Measurements from ENCODE around the gene FGD5.

Gene FGD5

GRCh38 chr3:14789640-14790285 lies 29.0 kb upstream of the FGD5 start:
- no peak for DNase-seq

- DNase-seq: peak; percentile 18 to 62
Measured at GRCh38 chr3:14791343-14791945, 27.3 kb upstream of the FGD5 start.

DNA sequence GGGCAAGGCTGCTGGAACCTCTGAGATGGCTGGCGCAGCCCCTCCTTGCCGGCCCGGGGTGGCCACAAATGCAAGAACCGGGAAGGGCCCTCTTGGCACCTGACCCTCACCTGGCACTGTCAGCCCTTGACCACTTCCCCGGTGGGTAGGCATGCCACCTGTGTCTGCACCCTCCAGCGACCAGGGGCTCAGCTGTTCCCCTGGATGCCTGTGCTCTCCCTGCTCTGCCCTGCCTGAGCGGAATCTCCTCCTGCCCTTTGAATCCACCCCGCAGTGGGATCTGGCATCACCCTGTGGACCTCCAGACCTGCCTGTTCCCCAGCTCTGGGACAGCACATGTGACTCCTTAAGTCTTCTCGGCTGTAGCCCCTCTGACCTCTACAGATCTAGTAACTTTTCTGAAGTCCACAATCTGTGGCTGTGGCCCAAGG lies 26.1 kb upstream of the FGD5 start:
- no peak for DNase-seq

DNA sequence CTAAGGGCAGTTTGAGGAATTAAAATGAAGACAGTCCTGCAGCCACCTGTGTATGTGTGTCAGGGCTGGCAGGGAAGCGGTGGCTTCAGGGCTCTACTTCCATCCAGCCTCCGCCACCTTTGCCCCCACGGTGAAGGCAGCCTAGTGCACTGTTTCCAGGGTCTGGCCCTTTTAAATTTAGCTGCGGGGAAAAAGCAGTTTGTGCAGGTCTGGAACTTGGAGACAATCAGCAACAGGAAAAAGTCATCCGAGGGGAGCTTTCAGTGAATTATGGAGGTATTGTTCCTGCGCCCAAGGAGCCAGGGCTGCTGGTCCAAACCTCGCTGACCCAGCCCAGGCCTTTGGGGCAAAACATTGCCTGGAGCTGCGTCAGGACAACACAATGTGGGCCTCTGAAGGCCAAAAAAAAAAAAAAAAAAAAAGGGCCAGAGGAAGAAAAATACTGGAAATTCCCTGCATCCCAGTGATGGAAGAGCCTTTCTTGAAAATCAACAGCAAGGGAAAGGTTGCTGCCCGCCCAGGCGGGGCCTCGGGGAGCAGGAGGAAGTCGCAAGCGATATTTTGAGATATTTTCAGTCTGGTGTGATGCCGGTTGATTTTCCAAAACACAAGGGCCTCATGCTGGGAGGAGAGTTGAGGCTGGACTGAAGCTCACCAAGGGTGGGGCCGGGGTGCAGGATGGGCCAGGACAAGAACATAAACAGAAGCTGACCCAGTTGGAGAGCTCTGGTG lies 25.5 kb upstream of the FGD5 start:
- no peak for DNase-seq

DNA sequence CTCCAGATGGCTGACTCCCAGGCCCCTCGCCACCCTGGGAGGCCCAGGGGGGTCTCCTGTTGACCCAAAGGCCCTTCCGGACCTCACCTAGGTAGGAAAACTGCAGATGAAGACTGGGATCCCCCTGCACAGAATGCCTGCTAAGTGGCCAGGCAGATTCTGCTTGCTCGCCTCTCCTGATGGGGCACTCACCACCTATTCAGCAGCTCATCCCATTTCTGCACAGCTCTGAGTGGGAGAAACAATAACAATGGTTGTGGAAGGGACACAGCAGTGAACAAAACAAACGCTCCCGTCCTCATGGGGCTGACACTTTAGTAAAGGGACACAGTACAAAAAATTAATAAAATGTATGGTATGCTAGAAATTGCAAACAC lies 24.9 kb upstream of the FGD5 start:
- no peak for DNase-seq

- DNase-seq: no peak
Measured at GRCh38 chr3:14794435-14794834, 24.3 kb upstream of the FGD5 start.

GRCh38 chr3:14795996-14796395 lies 22.8 kb upstream of the FGD5 start:
- DNase-seq: no peak

DNA sequence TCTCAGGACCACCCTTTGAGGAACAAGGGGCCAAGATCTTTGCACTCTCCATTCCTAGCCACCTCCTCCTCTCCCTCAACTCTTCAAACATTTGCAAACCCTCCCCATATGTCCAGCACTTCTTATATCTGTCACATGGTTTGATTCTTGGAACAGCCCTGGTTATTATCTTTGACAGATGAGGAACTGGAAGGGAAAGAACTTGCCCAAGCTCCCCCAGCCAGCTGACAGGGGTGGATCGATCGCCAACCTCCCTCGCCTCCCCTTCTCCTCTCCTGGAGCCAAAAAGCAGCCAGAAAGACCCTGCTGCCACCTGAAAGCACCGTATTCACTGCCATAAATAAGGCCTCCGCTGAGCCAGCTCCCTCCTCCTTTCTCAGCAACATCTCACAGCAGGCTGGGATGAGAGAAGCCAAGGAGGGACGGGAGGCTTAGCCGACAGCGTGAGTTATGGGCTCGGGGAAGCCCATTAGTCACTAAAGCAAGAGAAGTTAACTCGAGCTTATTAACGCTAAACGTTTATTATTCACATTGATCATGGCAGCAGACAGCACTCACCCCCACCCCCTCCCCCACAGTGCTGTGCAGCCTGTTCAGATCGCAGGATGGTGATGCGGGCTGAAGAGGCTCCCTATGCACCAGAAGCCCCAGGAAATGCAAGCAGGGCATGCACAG lies 22.2 kb upstream of the FGD5 start:
- DNase-seq: no peak

- no peak for DNase-seq
Measured at GRCh38 chr3:14797731-14798130, 21.0 kb upstream of the FGD5 start.

- no peak for DNase-seq
Measured at GRCh38 chr3:14798231-14798630, 20.5 kb upstream of the FGD5 start.

DNA sequence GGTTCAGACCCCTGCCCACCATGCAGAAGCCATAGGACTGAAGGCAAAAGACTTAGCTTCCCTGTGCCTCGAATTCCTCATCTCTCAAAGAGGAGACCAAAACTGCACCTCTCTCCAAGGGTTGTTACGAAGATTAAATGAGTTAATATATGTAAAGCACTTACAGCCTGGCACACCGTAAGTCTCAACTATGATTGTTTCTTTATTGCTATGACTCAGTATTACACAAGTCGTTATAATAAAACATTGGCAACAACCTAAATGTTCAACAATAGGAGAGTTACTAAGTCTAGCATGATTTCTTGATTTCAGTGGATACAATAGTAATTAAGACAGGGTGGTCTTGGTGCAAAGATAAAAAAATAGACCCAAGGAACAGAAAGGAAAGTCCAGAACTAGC lies 19.6 kb upstream of the FGD5 start:
- DNase-seq: no peak

- DNase-seq: no peak
Measured at GRCh38 chr3:14801031-14801430, 17.7 kb upstream of the FGD5 start.

DNA sequence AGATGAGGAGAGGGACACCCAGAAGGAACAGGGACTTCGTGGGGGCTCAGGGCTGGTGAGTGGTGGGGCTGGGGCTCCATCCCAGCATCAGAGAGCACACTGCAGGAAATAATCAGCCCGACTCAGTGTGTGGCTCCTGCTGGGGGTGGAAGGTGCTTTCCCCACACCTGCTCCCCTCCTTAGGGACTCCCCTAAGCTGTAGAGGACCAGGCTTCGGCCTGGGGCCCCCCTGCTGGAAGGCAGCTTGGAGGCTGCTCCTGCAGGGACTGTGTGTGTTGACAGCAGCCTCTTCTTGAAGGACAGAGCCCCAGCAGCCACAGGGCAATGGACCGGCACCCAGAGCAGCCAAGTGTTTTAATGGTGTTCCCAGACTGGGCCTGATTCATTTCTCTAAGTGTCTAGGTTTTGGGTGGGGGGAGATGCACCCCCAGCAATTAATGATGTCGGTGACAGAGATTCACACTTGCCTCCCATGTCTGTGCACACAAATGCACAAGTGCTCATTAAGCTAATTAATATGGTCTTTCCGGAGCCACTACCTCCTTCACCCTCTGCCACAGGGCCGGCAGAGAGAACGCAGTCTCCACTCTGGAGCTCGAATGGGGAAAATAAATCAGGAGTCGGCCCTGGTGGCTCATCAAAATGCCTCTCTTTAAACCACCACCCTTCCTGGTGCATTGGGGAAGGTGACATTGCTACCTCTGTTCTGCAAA lies 16.9 kb upstream of the FGD5 start:
- DNase-seq: no peak

DNA sequence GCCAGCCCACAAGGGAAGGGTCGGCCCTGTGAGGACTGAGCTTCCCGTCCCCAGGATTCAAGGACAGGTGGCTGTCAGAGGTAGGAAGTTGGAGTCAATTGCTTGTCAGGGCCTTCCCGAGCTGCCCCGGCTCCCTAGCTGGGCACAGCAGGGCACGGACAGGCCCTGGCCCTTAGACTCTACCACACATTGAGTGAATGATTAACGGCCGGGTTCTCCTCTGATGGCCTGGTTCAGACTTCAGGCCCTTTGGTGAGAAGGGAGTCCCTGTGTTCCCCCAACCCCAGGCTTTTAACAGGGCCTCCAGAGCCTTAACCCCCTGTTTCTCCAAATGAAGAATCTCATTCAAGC lies 16.4 kb upstream of the FGD5 start:
- no peak for DNase-seq

GRCh38 chr3:14803101-14803980 lies 15.4 kb upstream of the FGD5 start:
- no peak for DNase-seq

GRCh38 chr3:14803981-14804834 lies 14.6 kb upstream of the FGD5 start:
- DNase-seq: no peak

- no peak for DNase-seq
Measured at GRCh38 chr3:14804835-14805780, 13.7 kb upstream of the FGD5 start.

GRCh38 chr3:14805961-14806537 lies 12.7 kb upstream of the FGD5 start:
- no peak for DNase-seq

GRCh38 chr3:14806641-14807263 lies 12.0 kb upstream of the FGD5 start:
- no peak for DNase-seq
